Measurements from ENCODE around the gene FMNL3.
"Not testable (repeated sequence)": the region's sequence is repeated elsewhere in the genome, so short reads cannot be mapped to it uniquely, and the experiment has no call there.

FMNL3 gene

GRCh38 chr12:49627752-49628360, 79.3 kb downstream of the FMNL3 start:
- DNase-seq: no peak

DNA sequence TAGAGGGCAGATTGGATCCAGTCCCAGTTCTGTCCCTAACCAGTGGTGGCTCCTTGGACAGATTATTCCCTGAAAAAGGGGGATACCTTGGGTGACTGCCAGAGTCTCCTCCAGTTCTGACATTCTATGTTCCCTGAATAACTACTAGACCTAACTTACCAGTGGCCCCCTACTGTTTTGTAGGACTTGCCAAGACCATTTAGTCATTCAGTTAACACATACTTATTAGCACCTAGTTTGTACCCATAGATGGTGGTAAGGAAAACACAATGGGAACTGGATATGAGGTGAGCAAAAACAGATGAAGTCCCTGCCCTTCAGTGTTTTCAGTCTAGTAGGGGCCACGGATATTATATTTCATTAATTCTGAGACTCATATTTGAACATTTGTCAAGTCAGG, 80.4 kb downstream of the FMNL3 start:
- DNase-seq: peak in 1 of 2 donors; percentile 15

DNA sequence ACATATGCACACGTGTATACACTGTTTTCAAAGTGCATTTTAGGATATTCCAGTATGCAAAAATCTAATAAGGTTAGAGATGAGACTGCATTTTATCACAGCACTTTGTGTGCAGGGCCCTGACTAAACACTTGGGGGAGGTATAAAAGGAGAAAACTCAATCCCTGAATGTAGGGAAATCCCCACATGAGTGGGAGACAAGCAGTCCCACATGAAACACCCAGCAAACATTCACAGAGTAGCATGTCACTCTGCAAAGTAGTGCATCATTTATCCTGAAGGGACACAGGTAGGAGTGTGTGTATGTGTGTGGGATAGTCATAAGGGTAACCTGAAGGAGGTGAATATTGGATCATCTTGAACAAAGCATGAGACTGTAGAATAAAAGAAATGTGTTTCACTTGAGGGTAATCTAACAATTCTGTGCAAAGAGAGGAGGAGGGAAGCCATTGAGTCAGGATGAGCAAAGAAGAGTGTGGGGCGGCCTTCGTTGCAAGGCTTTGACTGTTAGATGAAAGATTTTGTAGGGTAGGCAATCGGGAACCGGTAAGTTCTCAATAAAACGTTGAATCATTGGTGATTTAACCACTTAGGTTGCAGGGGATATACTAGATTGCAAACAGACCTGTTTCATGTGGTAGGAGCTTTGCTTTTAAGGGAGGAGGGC, 80.9 kb downstream of the FMNL3 start:
- DNase-seq: peak in 1 of 2 donors; percentile 38

- DNase-seq: peak in 1 of 2 donors; percentile 17
Observed at GRCh38 chr12:49624921-49625577, 82.2 kb downstream of the FMNL3 start.

GRCh38 chr12:49623142-49623904, 83.9 kb downstream of the FMNL3 start, which contains the start of gene PRPF40B:
Gene PRPF40B, plus strand, starts transcription at chr12:49623561. Its CDS starts 30 bp downstream, at chr12:49623591.
- DNase-seq: peak; percentile 85

DNA sequence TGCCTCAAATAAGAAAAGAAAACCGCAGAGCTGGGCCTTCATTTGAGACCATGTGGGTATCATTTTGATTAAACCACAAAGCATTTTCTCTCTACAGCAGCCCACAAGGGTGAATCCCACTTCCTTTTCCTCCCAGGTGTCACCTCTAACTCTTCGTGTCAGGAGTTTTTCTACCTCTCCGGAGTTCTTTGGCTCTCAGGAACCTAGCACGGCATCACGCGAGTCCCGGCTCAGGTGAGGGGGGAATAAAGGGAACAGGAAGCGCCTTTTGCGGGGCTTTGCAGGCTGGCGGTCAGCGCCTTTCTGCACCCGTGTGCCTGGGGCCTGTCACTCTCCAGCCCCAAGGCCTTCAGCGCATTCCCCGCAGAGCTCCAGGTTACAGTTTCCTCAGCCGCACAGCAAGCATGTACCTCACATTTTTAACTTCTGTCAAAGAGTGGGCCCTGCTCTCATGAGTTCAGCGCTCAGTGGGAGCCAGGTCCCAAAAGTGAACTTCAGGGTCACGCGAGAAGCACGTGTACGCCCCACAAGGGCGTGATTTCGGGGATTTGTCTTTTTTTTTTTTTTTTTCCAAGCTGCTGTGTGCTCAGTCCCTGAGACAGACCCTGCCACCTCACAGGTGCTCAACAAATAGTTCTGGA, 84.6 kb downstream of the FMNL3 start:
- peak; percentile 48 to 51 for DNase-seq

DNA sequence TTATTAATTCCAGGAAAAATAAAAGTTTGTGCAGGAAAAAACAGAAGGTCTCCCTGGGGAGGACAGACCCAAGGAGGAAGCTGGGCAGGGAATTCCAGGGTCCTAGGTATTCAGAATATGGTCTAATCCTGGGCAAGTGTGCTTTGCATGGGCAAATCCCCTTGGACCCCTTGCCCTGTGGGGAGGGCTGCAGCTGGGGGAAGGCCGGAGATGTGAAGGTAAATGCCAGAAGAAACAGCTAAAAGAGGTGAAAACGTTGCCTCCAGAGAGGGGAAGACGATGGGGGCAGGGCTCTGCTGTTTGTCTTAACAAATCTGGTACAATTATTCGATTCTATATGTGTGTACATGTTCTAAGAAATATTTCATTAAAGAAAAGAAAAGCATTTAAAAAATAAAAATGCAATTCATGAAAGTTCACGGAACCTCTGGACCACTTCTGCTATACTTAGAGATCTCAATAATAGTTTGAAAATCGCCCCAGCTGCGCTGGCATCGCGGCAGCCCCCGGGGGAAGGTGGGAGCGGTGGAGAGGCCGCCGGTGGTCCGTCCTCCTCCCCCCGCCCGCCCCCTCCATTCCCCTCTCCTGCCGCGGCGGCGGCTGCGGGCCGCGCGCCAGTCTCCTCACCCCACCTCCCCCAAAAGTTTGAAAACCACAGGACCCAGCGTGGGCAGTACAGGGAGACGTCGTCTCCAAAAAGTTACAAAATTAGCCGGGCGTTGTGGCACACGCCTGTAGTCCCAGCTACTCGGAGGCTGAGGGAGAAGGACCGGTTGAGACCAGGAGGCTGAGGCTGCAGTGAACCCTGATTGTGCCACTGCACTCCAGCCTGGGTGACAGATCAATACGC, 85.3 kb downstream of the FMNL3 start:
- no peak for DNase-seq

GRCh38 chr12:49619286-49619685, 87.9 kb downstream of the FMNL3 start:
- DNase-seq: no peak

- DNase-seq: no peak
Observed at GRCh38 chr12:49618576-49618975, 88.6 kb downstream of the FMNL3 start.

- no peak for DNase-seq
Observed at GRCh38 chr12:49616533-49617219, 90.5 kb downstream of the FMNL3 start.

DNA sequence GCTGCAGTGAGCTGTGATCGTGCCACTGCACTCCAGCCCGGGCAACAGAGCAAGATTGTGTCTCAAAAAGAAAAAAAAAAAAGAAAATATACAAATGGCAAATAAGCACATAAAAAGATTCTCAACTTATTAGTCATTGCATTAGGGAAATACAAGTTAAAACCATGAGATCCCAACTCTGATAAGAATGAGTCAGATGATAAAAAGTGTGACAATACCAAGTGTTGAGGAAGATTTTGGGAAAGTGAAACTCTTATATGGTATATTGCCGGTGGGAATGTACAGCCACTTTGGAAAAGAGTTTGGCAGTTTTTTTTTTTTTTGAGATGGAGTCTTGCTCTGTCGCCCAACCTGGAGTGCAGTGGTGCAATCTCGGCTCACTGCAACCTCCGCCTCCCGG, 91.5 kb downstream of the FMNL3 start:
- no peak for DNase-seq

- DNase-seq: no peak
Observed at GRCh38 chr12:49612210-49612609, 95.0 kb downstream of the FMNL3 start.

GRCh38 chr12:49610785-49611184, 96.4 kb downstream of the FMNL3 start:
- DNase-seq: not testable (repeated sequence)

DNA sequence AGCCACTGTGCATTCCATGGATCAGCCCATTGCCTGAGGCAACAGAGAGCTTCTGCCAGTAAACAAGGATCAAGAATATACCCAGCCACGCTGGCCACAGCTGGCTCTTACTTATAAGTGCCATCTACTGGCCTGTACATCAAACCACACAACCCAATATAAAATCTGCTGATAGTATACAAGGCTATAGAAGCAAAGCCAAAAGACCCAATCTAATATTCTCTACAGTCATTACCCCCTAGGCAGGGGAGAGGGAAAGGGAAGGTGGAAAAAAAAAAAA, 97.4 kb downstream of the FMNL3 start:
- no peak for DNase-seq

GRCh38 chr12:49609059-49609874, 97.9 kb downstream of the FMNL3 start:
- DNase-seq: no peak

- DNase-seq: not testable (repeated sequence)
Observed at GRCh38 chr12:49605539-49605938, 101.7 kb downstream of the FMNL3 start, which contains the start of gene FAM186B. Gene FAM186B, minus strand, starts transcription at chr12:49605639. Its CDS starts 162 bp downstream, at chr12:49605477.

- DNase-seq: no peak
Observed at GRCh38 chr12:49604856-49605255, 102.3 kb downstream of the FMNL3 start.

DNA sequence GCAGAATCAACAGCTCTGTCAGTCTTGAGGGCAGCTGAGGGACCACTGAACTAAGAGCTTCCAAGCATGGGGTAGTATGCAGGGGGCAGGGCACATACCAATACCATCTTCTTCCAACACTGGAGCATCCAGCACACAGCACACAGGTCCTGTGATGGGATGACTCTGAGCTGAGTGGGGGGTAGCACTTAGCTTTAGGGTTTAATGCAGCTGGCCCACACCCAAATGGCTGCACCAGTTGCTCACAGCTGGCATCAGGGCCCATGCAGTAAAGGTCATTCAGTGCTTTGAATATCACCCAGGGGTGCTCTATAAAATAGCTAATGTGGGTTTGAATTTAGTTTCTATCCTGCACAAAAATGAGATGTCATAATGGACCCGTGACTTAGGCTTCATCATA, 103.5 kb downstream of the FMNL3 start:
- DNase-seq: no peak

GRCh38 chr12:49599961-49600360, 107.2 kb downstream of the FMNL3 start:
- DNase-seq: no peak

DNA sequence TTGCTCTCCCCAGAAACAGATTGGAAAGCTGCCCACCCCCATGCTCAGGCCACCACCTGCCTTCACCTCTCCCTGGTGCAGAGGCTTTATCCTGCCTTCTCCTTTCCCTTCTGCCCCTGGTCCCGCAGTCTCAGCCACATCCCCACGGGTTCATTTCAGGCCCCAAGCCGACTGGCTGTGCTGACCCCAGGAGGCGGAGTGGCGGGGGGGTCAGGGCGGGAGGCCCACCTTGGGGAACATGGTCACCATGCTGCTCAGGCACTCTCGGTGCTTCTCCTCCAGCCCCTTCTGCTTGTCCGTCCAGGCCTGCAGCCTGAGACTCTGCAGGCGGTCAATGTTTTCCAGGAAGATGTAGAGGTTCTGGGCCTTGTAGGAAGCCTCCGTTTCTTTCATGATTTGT, 108.7 kb downstream of the FMNL3 start:
- DNase-seq: no peak
